ENCODE data around the gene CD226.

GRCh38 chr18:69961718-69962117 lies 14.0 kb upstream of the CD226 start:
- TF ChIP-seq POLR2AphosphoS5 (IDR thresholded peaks at IDR 0.05) (no peak), EP300 (IDR thresholded peaks at IDR 0.05) (no peak), POLR2A (IDR thresholded peaks at IDR 0.05) (no peak)
- TF ChIP-seq, protein P1, sequence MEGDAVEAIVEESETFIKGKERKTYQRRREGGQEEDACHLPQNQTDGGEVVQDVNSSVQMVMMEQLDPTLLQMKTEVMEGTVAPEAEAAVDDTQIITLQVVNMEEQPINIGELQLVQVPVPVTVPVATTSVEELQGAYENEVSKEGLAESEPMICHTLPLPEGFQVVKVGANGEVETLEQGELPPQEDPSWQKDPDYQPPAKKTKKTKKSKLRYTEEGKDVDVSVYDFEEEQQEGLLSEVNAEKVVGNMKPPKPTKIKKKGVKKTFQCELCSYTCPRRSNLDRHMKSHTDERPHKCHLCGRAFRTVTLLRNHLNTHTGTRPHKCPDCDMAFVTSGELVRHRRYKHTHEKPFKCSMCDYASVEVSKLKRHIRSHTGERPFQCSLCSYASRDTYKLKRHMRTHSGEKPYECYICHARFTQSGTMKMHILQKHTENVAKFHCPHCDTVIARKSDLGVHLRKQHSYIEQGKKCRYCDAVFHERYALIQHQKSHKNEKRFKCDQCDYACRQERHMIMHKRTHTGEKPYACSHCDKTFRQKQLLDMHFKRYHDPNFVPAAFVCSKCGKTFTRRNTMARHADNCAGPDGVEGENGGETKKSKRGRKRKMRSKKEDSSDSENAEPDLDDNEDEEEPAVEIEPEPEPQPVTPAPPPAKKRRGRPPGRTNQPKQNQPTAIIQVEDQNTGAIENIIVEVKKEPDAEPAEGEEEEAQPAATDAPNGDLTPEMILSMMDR (IDR thresholded peaks at IDR 0.05) = no peak
